Gastrocnemius medialis (tissue), 4 donors: ENCODE measurements around the gene LIN28B. TPM values are rescaled to one million over a fixed set of nuclear protein-coding genes. Genes with fewer than 3 reads are reported as not detected.
"Not testable (repeated sequence)": the region's sequence is repeated elsewhere in the genome, so short reads cannot be mapped to it uniquely, and the experiment has no call there.

Experiments
- ATAC-seq, 2 donors: fragments of 150-250 bp; one replicate each; pipeline ENCODE4 v1.9.1; 2016
- DNase-seq, 2 donors: peaks; one replicate each; pipeline ENCODE4 v3.0.0-alpha.2; 2019
- H3K27ac ChIP-seq, 4 donors: fragments of 200-600 bp; sonication (generic); 1 replicate in 1 of 4; 2 replicates in 3 of 4; pipeline ENCODE4 v1.5.1; 2016 to 2018; ENCODE audit warnings: mild to moderate bottlenecking in 2 of 4, moderate library complexity in 1 of 4
- H3K27me3 ChIP-seq, 3 donors: fragments of 200-600 bp; sonication (generic) in 2 of 3; 1 replicate in 1 of 3; 2 replicates in 2 of 3; pipeline versions ENCODE4 v1.5.1 to v1.6.0; 2016 to 2019; ENCODE audit warnings: mild to moderate bottlenecking in 1 of 3, moderate library complexity in 1 of 3
- H3K36me3 ChIP-seq, 2 donors: fragments of 200-600 bp; sonication (generic) in 1 of 2; one replicate each; pipeline ENCODE4 v1.5.1; 2017 to 2018
- H3K4me1 ChIP-seq, 2 donors: fragments of 200-600 bp; sonication (generic) in 1 of 2; one replicate each; pipeline ENCODE4 v1.5.1; 2016 to 2017; ENCODE audit warnings: mild to moderate bottlenecking in 2 of 2
- H3K4me3 ChIP-seq, 4 donors: fragments of 200-600 bp; sonication (generic) in 3 of 4; 1 replicate in 1 of 4; 2 replicates in 3 of 4; pipeline ENCODE4 v1.5.1; 2016 to 2019; ENCODE audit warnings: mild to moderate bottlenecking in 2 of 4
- H3K9me3 ChIP-seq, 3 donors: fragments of 200-600 bp; sonication (generic) in 2 of 3; 1 replicate in 1 of 3; 2 replicates in 2 of 3; pipeline ENCODE4 v1.5.1; 2016 to 2019
- CTCF ChIP-seq, 5 experiments: fragments of 450-650 bp in 3 of 5; fragments of 200-600 bp in 2 of 5; sonication (generic) in 2 of 5; IDR thresholded peaks in 4 of 5; conservative IDR thresholded peaks in 1 of 5; 1 replicate in 4 of 5; 2 replicates in 1 of 5; pipeline ENCODE4 v1.5.1; 2016 to 2019; ENCODE audit warnings: antibody characterized with exemption in 5 of 5, mild to moderate bottlenecking in 3 of 5, moderate library complexity in 3 of 5
- POLR2A ChIP-seq, 2 donors: fragments of 450-650 bp; IDR thresholded peaks; one replicate each; pipeline ENCODE4 v1.6.1; 2017; ENCODE audit warnings: antibody characterized with exemption in 2 of 2, mild to moderate bottlenecking in 2 of 2, moderate library complexity in 2 of 2
- in situ Hi-C, 4 donors: fragments of 200-750 bp; cut with MboI; loops; one replicate each; pipeline versions ENCODE4 v1.15.0 to v1.8.0; 2017; ENCODE audit warnings: low sequenced_read_pairs in 4 of 4
- intact Hi-C: fragments of 100-400 bp; cut with DNase I; formaldehyde crosslinking; loops from one replicate; pipeline ENCODE4 v1.15.1; 2023; ENCODE audit warnings: low total_unique reads
- total RNA-seq, 4 donors: library from RNA; depleted of rRNA; stranded (reverse); fragments of >200 nt; gene quantifications; one replicate each; pipeline versions ENCODE4 v1.1.0 to v1.2.3, GENCODE V29; 2016

LIN28B gene
- total RNA-seq, 4 donors from 2014 or later: not detected

- no peak for TF ChIP-seq POLR2A (IDR thresholded peaks at IDR 0.05)
- TF ChIP-seq CTCF (IDR thresholded peaks at IDR 0.05 in 4 of 5, conservative IDR thresholded peaks at IDR 0.05 in 1 of 5): no peak
- ATAC-seq (no peak), DNase-seq (no peak)
- Histone ChIP-seq H3K4me3 (no peak overlapping the region), H3K36me3 (no peaks in the 10 kb centered on the region), H3K27me3 (no peaks in the 10 kb centered on the region), H3K9me3 (no peaks in the 10 kb centered on the region), H3K27ac (no peak overlapping the region), H3K4me1 (no peaks in the 10 kb centered on the region)
- in situ Hi-C loops (no loop called here), intact Hi-C loops (no loop called here)
These were observed 45.0 kb downstream of the LIN28B start for GRCh38 chr6:105001906-105002305.

GRCh38 chr6:105005451-105005850, 48.5 kb downstream of the LIN28B start:
- Histone ChIP-seq H3K9me3 (no peaks in the 10 kb centered on the region), H3K4me1 (no peaks in the 10 kb centered on the region), H3K27ac (no peak overlapping the region), H3K36me3 (no peaks in the 10 kb centered on the region), H3K27me3 (no peaks in the 10 kb centered on the region), H3K4me3 (no peak overlapping the region)
- intact Hi-C loops: no loop called here
- no peak for DNase-seq
- in situ Hi-C loops: no loop called here
- ATAC-seq: no peak
- no peak for TF ChIP-seq CTCF (IDR thresholded peaks at IDR 0.05 in 4 of 5, conservative IDR thresholded peaks at IDR 0.05 in 1 of 5)
- no peak for TF ChIP-seq POLR2A (IDR thresholded peaks at IDR 0.05)

DNA sequence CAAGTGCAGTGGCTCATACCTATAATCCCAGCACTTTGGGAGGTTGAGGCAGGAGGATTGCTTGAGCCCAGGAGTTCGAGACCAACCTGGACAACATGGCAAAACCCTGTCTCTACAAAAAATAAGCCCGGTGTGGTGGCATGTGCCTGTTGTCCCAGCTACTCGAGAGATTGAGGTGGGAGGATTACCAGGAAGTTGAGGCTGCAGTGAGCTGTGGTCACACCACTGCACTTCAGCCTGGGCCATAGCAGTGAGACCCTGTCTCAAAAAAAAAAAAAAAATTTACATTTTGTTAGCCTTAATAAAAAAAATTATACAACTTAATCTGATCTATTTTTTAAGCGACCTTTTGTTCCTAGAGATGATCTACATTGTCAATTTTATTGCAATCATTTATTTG, 56.6 kb downstream of the LIN28B start:
- intact Hi-C loops, H3K9me3 ChIP-seq, H3K27ac ChIP-seq, H3K36me3 ChIP-seq, ATAC-seq, DNase-seq, in situ Hi-C loops, H3K4me3 ChIP-seq, H3K27me3 ChIP-seq, H3K4me1 ChIP-seq: not testable (repeated sequence)

- DNase-seq: no peak
- TF ChIP-seq CTCF (IDR thresholded peaks at IDR 0.05 in 4 of 5, conservative IDR thresholded peaks at IDR 0.05 in 1 of 5) (no peak), POLR2A (IDR thresholded peaks at IDR 0.05) (no peak)
- Histone ChIP-seq H3K9me3 (no peaks in the 10 kb centered on the region), H3K27me3 (no peaks in the 10 kb centered on the region), H3K36me3 (no peaks in the 10 kb centered on the region), H3K4me1 (no peaks in the 10 kb centered on the region), H3K27ac (no peak overlapping the region), H3K4me3 (no peak overlapping the region)
- no peak for ATAC-seq
- in situ Hi-C loops: no loop called here
- intact Hi-C loops: no loop called here
These were observed 57.5 kb downstream of the LIN28B start for GRCh38 chr6:105014448-105014847.

GRCh38 chr6:105014954-105015353, 58.0 kb downstream of the LIN28B start:
- Histone ChIP-seq H3K9me3 (no peaks in the 10 kb centered on the region), H3K27ac (no peak overlapping the region), H3K4me3 (no peak overlapping the region), H3K4me1 (no peaks in the 10 kb centered on the region), H3K27me3 (no peaks in the 10 kb centered on the region), H3K36me3 (no peaks in the 10 kb centered on the region)
- TF ChIP-seq POLR2A (IDR thresholded peaks at IDR 0.05): no peak
- TF ChIP-seq CTCF (IDR thresholded peaks at IDR 0.05 in 4 of 5, conservative IDR thresholded peaks at IDR 0.05 in 1 of 5): no peak
- ATAC-seq: no peak
- intact Hi-C loops: no loop called here
- in situ Hi-C loops: no loop called here
- DNase-seq: no peak
